ENCODE data around the gene PARP2.
A peak's percentile ranks its signal among the peaks of the same experiment; 100 is the strongest.

Gene PARP2

DNA sequence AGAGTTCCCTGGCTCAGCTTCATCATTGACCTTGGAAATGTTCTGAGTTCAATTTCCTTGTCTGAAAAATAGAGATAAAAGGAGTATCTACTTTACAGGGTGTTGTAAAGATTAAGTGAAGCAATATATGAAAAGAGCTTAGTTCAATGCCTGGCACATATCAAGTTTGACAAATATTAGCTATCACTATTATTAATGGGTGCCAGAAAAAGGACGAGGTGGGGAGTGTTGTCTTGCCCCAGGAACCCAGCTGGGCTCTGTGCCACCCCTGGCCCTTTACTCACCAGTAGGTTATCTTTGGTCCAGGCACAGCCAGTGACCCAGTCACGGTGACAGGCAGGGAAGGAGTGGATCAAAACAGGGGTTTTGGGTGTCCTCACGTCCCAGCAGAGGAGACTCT, 32.0 kb downstream of the PARP2 start:
- H2BK5ac ChIP-seq (ENCODE audit: low read depth, low read length, poor library complexity), result no peak overlapping the region
- H4K12ac ChIP-seq (ENCODE audit: low read depth, low read length), result no peak overlapping the region
- no peak overlapping the region for H2AK5ac ChIP-seq (ENCODE audit: low read length)
- H3K4me2 ChIP-seq (ENCODE audit: low read length), result no peak overlapping the region
- H3K27me3 ChIP-seq (ENCODE audit: insufficient read depth, low read length), result no peaks in the 10 kb centered on the region
- no peaks in the 10 kb centered on the region for H3K79me1 ChIP-seq (ENCODE audit: low read length)
- no peak overlapping the region for H4K91ac ChIP-seq (ENCODE audit: low read depth, low read length)
- no peak overlapping the region for H2BK12ac ChIP-seq (ENCODE audit: low read length)
- H4K8ac ChIP-seq (ENCODE audit: low read depth, low read length), result no peak overlapping the region
- no peak overlapping the region for H2AFZ ChIP-seq (ENCODE audit: insufficient read depth, low read length, poor library complexity)
- no peak overlapping the region for H3K18ac ChIP-seq (ENCODE audit: low read length)
- H3K9me3 ChIP-seq (ENCODE audit: insufficient read depth, low read depth, low read length), result no peaks in the 10 kb centered on the region
- no peak overlapping the region for H3K14ac ChIP-seq (ENCODE audit: low read length)
- no peak overlapping the region for H2BK120ac ChIP-seq (ENCODE audit: insufficient read depth, low read length, poor library complexity)
- no peak overlapping the region for H3K4ac ChIP-seq (ENCODE audit: low read depth, low read length)
- H3K4me1 ChIP-seq (ENCODE audit: control insufficient read depth in 1 of 2, insufficient read depth in 2 of 2, low read length in 2 of 2), result no peaks in the 10 kb centered on the region
- no peak overlapping the region for H3K23ac ChIP-seq (ENCODE audit: low read length)
- peaks cover 51 to 76% of the 10 kb centered on the region in 2 experiments for H3K36me3 ChIP-seq (ENCODE audit: control insufficient read depth in 1 of 2, insufficient read depth in 2 of 2, low read length in 2 of 2)
- no CpG with 5 or more reads among the region's 3 CpGs for WGBS (ENCODE audit: extremely low coverage, insufficient coverage, insufficient read length)
- H3K79me2 ChIP-seq (ENCODE audit: control insufficient read depth, insufficient read depth, low read length, poor library complexity), result no peaks in the 10 kb centered on the region
- H3K9ac ChIP-seq (ENCODE audit: low read length), result no peak overlapping the region
- no peak overlapping the region for H3K27ac ChIP-seq (ENCODE audit: low read depth, low read length)
- DNase-seq, result no peak
- no peak overlapping the region for H3K4me3 ChIP-seq (ENCODE audit: low read depth, low read length)

DNA sequence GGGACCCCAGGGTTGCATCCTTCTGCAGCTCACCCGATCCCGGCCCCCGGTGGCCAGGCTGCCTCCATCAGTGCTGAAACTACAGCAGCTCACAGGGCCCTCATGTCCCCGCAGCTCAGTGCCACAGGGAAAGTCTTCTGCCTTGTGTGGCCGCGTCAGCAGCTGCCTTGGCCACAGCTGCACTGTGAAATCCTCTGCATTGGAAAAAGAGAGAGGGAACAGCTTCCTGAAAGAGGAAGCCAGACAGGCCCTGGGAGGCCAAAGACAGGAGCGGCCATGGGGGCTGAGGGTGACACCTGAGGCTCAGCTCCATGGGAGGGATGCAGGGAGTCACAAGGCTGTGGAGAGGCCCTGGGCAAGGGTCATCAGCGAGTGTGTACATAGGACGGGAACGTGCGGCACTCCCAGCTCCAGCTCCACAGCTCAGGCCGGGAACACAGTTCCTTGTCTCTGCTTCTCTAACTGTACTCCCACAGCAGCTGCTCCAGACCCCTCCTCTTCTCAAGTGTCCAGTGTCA, 32.7 kb downstream of the PARP2 start:
- Histone ChIP-seq H3K27ac (ENCODE audit: low read depth, low read length) (no peak overlapping the region), H4K8ac (ENCODE audit: low read depth, low read length) (no peak overlapping the region), H2BK5ac (ENCODE audit: low read depth, low read length, poor library complexity) (no peak overlapping the region), H4K12ac (ENCODE audit: low read depth, low read length) (no peak overlapping the region), H3K9me3 (ENCODE audit: insufficient read depth, low read depth, low read length) (no peaks in the 10 kb centered on the region), H2AFZ (ENCODE audit: insufficient read depth, low read length, poor library complexity) (no peak overlapping the region), H3K14ac (ENCODE audit: low read length) (no peak overlapping the region), H2BK120ac (ENCODE audit: insufficient read depth, low read length, poor library complexity) (no peak overlapping the region), H3K18ac (ENCODE audit: low read length) (no peak overlapping the region), H3K23ac (ENCODE audit: low read length) (no peak overlapping the region), H3K9ac (ENCODE audit: low read length) (peak overlapping the region; percentile 26), H2BK12ac (ENCODE audit: low read length) (no peak overlapping the region), H3K79me1 (ENCODE audit: low read length) (no peaks in the 10 kb centered on the region), H3K4me3 (ENCODE audit: low read depth, low read length) (no peak overlapping the region), H2AK5ac (ENCODE audit: low read length) (no peak overlapping the region), H3K36me3 (ENCODE audit: control insufficient read depth in 1 of 2, insufficient read depth in 2 of 2, low read length in 2 of 2) (peaks cover 56 to 77% of the 10 kb centered on the region in 2 experiments), H4K91ac (ENCODE audit: low read depth, low read length) (no peak overlapping the region), H3K27me3 (ENCODE audit: insufficient read depth, low read length) (no peaks in the 10 kb centered on the region), H3K79me2 (ENCODE audit: control insufficient read depth, insufficient read depth, low read length, poor library complexity) (no peaks in the 10 kb centered on the region), H3K4me1 (ENCODE audit: control insufficient read depth in 1 of 2, insufficient read depth in 2 of 2, low read length in 2 of 2) (no peaks in the 10 kb centered on the region), H3K4ac (ENCODE audit: low read depth, low read length) (no peak overlapping the region), H3K4me2 (ENCODE audit: low read length) (no peak overlapping the region)
- WGBS (ENCODE audit: extremely low coverage, insufficient coverage, insufficient read length), result no CpG with 5 or more reads among the region's 12 CpGs
- DNase-seq, result no peak

DNA sequence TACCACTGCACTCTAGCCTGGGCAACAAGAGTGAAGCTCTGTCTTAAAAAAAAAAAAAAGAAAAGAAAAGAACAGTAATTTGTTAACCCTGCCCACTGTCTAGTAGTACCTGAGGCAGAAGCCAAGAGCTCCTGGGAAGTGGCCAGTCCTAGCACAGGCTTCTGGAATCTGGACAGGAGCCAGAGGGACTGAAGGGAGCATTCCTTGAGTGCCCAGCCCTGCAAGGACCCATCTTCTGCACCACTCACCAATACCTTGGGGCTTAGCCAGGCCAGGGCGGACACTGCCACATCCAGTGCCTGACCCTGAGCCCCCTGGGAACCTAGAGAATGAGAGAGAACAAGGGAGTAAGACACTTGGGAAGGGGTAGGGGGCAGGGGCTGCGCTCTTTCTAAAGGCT, 33.7 kb downstream of the PARP2 start:
- Histone ChIP-seq H3K27me3 (ENCODE audit: insufficient read depth, low read length) (no peaks in the 10 kb centered on the region), H2AFZ (ENCODE audit: insufficient read depth, low read length, poor library complexity) (no peak overlapping the region), H3K36me3 (ENCODE audit: control insufficient read depth in 1 of 2, insufficient read depth in 2 of 2, low read length in 2 of 2) (peaks cover 66 to 81% of the 10 kb centered on the region in 2 experiments), H3K79me2 (ENCODE audit: control insufficient read depth, insufficient read depth, low read length, poor library complexity) (no peaks in the 10 kb centered on the region), H3K4ac (ENCODE audit: low read depth, low read length) (no peak overlapping the region), H3K14ac (ENCODE audit: low read length) (no peak overlapping the region), H2BK12ac (ENCODE audit: low read length) (no peak overlapping the region), H3K9ac (ENCODE audit: low read length) (no peak overlapping the region), H4K91ac (ENCODE audit: low read depth, low read length) (no peak overlapping the region), H2BK5ac (ENCODE audit: low read depth, low read length, poor library complexity) (no peak overlapping the region), H3K4me3 (ENCODE audit: low read depth, low read length) (no peak overlapping the region), H4K8ac (ENCODE audit: low read depth, low read length) (no peak overlapping the region), H3K4me1 (ENCODE audit: control insufficient read depth in 1 of 2, insufficient read depth in 2 of 2, low read length in 2 of 2) (no peaks in the 10 kb centered on the region), H3K79me1 (ENCODE audit: low read length) (no peaks in the 10 kb centered on the region), H3K27ac (ENCODE audit: low read depth, low read length) (no peak overlapping the region), H2AK5ac (ENCODE audit: low read length) (no peak overlapping the region), H3K23ac (ENCODE audit: low read length) (no peak overlapping the region), H3K18ac (ENCODE audit: low read length) (no peak overlapping the region), H3K4me2 (ENCODE audit: low read length) (no peak overlapping the region), H4K12ac (ENCODE audit: low read depth, low read length) (no peak overlapping the region), H3K9me3 (ENCODE audit: insufficient read depth, low read depth, low read length) (no peaks in the 10 kb centered on the region), H2BK120ac (ENCODE audit: insufficient read depth, low read length, poor library complexity) (no peak overlapping the region)
- WGBS (ENCODE audit: extremely low coverage, insufficient coverage, insufficient read length), result no CpG with 5 or more reads among the region's 2 CpGs
- no peak for DNase-seq

DNA sequence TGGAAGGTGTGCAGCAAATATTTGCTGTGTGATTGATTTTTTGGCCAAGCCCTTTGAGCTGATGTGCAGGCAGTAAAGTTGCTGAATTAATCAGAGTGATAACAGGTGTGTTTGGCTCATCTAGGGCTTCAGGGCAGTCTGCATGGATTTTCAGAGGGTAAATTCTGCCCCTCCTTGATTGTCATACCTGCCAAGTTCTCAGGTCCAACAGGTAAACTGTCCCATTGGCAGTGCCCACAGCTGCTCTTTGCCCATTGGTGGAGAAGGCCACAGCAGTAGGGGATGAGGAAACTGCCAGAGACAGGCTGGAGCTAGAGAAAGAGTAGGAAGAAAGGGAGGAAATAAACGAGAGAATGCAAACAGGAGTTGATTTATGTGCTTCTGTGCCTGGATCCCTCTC, 36.3 kb downstream of the PARP2 start:
- Histone ChIP-seq H3K36me3 (ENCODE audit: control insufficient read depth in 1 of 2, insufficient read depth in 2 of 2, low read length in 2 of 2) (peaks cover 76 to 85% of the 10 kb centered on the region in 2 experiments), H2BK5ac (ENCODE audit: low read depth, low read length, poor library complexity) (no peak overlapping the region), H3K23ac (ENCODE audit: low read length) (no peak overlapping the region), H3K9me3 (ENCODE audit: insufficient read depth, low read depth, low read length) (peaks cover 2% of the 10 kb centered on the region), H3K79me2 (ENCODE audit: control insufficient read depth, insufficient read depth, low read length, poor library complexity) (no peaks in the 10 kb centered on the region), H2AFZ (ENCODE audit: insufficient read depth, low read length, poor library complexity) (no peak overlapping the region), H2BK12ac (ENCODE audit: low read length) (no peak overlapping the region), H3K14ac (ENCODE audit: low read length) (no peak overlapping the region), H3K27me3 (ENCODE audit: insufficient read depth, low read length) (no peaks in the 10 kb centered on the region), H2AK5ac (ENCODE audit: low read length) (no peak overlapping the region), H4K12ac (ENCODE audit: low read depth, low read length) (no peak overlapping the region), H3K4me2 (ENCODE audit: low read length) (no peak overlapping the region), H3K4me3 (ENCODE audit: low read depth, low read length) (no peak overlapping the region), H3K79me1 (ENCODE audit: low read length) (no peaks in the 10 kb centered on the region), H3K4me1 (ENCODE audit: control insufficient read depth in 1 of 2, insufficient read depth in 2 of 2, low read length in 2 of 2) (no peaks in the 10 kb centered on the region), H3K18ac (ENCODE audit: low read length) (no peak overlapping the region), H3K4ac (ENCODE audit: low read depth, low read length) (no peak overlapping the region), H2BK120ac (ENCODE audit: insufficient read depth, low read length, poor library complexity) (no peak overlapping the region), H3K9ac (ENCODE audit: low read length) (no peak overlapping the region), H4K8ac (ENCODE audit: low read depth, low read length) (no peak overlapping the region), H3K27ac (ENCODE audit: low read depth, low read length) (no peak overlapping the region), H4K91ac (ENCODE audit: low read depth, low read length) (no peak overlapping the region)
- WGBS (ENCODE audit: extremely low coverage, insufficient coverage, insufficient read length), result no CpG with 5 or more reads among the region's 1 CpG
- no peak for DNase-seq
